ENCODE data around the gene KDM6B.
A peak's percentile ranks its signal among the peaks of the same experiment; 100 is the strongest.

The KDM6B gene

DNA sequence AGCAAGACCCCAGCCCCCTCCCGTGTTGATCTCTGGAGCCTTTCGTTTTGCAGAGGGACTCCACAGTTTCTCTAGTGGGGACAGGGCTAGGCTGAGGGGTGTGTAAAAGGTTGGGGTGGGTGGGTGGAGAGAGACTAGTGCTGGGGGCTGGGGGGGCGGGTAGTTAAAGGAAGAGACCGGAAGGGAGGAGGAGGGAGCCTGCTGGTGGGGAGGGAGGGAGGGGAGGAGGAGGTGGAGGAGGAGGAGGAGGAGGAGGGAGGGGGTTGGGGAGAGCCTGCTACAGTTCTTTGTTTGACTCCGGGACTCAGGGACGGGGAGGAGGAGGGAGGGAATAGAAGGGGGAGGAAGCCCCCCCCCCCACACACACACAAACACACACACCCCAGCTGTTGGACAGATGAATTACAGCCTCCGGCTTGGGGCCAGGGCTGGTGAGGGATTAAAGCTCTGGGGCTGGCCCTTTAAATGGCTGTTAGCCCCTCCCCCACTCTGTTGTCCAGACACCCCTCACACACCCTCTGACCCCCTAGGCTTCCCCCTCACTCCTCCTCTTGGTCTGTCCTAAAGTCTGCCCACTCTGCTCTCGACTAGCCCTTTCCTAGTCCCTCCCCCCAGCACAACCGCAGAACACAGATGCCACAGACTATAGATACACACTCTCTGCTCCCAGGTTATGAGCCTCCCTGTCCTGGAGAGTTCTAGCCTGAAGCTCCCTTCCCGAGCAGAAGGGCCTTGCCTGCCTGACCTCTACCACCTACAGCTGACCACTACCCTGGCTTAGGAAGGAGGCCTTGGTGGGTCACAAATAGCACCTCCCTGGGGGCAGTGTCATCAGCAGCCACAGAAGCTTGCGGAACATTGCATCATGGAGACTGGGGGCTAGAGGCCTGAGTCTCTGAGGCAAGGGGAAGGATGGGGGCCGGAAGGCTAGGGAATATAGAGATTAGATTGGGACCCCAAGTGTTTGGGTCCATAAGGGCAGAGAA, 4.4 kb downstream of the KDM6B start (continued):
- TF ChIP-seq ZNF394 (tag by site-specific recombination; IDR thresholded peaks at IDR 0.05; ENCODE audit: borderline replicate concordance) (no peak), ZNF16 (tag by site-specific recombination; IDR thresholded peaks at IDR 0.05; ENCODE audit: low read depth) (no peak), ZBTB48 (tag by site-specific recombination; IDR thresholded peaks at IDR 0.05) (peak; percentile 69), ZEB2 (tag by site-specific recombination; IDR thresholded peaks at IDR 0.05) (peak; percentile 69; the same call in 1 of the 2 replicates), ZNF76 (tag by site-specific recombination; IDR thresholded peaks at IDR 0.05; ENCODE audit: borderline replicate concordance, low read depth) (no peak), ZNF416 (tag by site-specific recombination; IDR thresholded peaks at IDR 0.05) (no peak), KLF9 (tag by site-specific recombination; IDR thresholded peaks at IDR 0.05; ENCODE audit: low read depth) (peak; percentile 11; the same call in 1 of the 2 replicates), TSHZ1 (tag by site-specific recombination; IDR thresholded peaks at IDR 0.05; ENCODE audit: borderline replicate concordance) (no peak), ZSCAN16 (tag by site-specific recombination; IDR thresholded peaks at IDR 0.05) (no peak), ZNF585B (tag by site-specific recombination; IDR thresholded peaks at IDR 0.05) (no peak), ZNF223 (tag by site-specific recombination; IDR thresholded peaks at IDR 0.05) (no peak), ZNF660 (tag by site-specific recombination; IDR thresholded peaks at IDR 0.05) (no peak), REST (tag by site-specific recombination; IDR thresholded peaks at IDR 0.05) (no peak), MEIS1 (CRISPR knock-in tag; IDR thresholded peaks at IDR 0.05; ENCODE audit: borderline replicate concordance) (no peak), KLF8 (tag by site-specific recombination; IDR thresholded peaks at IDR 0.05) (no peak), ZNF24 (tag by site-specific recombination; IDR thresholded peaks at IDR 0.05) (no peak), ZNF48 (tag by site-specific recombination; IDR thresholded peaks at IDR 0.05) (no peak), ZNF239 (tag by site-specific recombination; IDR thresholded peaks at IDR 0.05) (no peak), YY2 (tag by site-specific recombination; IDR thresholded peaks at IDR 0.05) (no peak), ZNF155 (tag by site-specific recombination; IDR thresholded peaks at IDR 0.05) (no peak), ZNF624 (tag by site-specific recombination; IDR thresholded peaks at IDR 0.05) (no peak), ZBTB21 (tag by site-specific recombination; IDR thresholded peaks at IDR 0.05) (no peak), ZNF133 (tag by site-specific recombination; IDR thresholded peaks at IDR 0.05) (no peak), TCF7L2 (IDR thresholded peaks at IDR 0.05; ENCODE audit: borderline replicate concordance, low read depth, low read length) (no peak), ZBTB1 (tag by site-specific recombination; IDR thresholded peaks at IDR 0.05) (no peak)
- TF ChIP-seq, protein P1, sequence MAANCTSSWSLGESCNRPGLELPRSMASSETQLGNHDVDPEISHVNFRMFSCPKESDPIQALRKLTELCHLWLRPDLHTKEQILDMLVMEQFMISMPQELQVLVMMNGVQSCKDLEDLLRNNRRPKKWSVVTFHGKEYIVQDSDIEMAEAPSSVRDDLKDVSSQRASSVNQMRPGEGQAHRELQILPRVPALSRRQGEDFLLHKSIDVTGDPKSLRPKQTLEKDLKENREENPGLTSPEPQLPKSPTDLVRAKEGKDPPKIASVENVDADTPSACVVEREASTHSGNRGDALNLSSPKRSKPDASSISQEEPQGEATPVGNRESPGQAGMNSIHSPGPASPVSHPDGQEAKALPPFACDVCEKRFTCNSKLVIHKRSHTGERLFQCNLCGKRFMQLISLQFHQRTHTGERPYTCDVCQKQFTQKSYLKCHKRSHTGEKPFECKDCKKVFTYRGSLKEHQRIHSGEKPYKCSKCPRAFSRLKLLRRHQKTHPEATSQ (tag by site-specific recombination; IDR thresholded peaks at IDR 0.05): no peak
- TF ChIP-seq, protein P2, sequence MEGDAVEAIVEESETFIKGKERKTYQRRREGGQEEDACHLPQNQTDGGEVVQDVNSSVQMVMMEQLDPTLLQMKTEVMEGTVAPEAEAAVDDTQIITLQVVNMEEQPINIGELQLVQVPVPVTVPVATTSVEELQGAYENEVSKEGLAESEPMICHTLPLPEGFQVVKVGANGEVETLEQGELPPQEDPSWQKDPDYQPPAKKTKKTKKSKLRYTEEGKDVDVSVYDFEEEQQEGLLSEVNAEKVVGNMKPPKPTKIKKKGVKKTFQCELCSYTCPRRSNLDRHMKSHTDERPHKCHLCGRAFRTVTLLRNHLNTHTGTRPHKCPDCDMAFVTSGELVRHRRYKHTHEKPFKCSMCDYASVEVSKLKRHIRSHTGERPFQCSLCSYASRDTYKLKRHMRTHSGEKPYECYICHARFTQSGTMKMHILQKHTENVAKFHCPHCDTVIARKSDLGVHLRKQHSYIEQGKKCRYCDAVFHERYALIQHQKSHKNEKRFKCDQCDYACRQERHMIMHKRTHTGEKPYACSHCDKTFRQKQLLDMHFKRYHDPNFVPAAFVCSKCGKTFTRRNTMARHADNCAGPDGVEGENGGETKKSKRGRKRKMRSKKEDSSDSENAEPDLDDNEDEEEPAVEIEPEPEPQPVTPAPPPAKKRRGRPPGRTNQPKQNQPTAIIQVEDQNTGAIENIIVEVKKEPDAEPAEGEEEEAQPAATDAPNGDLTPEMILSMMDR (tag by site-specific recombination; IDR thresholded peaks at IDR 0.05): no peak
- TF ChIP-seq, protein P3, sequence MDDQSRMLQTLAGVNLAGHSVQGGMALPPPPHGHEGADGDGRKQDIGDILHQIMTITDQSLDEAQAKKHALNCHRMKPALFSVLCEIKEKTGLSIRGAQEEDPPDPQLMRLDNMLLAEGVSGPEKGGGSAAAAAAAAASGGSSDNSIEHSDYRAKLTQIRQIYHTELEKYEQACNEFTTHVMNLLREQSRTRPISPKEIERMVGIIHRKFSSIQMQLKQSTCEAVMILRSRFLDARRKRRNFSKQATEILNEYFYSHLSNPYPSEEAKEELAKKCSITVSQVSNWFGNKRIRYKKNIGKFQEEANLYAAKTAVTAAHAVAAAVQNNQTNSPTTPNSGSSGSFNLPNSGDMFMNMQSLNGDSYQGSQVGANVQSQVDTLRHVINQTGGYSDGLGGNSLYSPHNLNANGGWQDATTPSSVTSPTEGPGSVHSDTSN (CRISPR knock-in tag; IDR thresholded peaks at IDR 0.05): no peak
